GM21447 (cell line): ENCODE measurements around the gene HSD17B1.
"Not testable (repeated sequence)": the region's sequence is repeated elsewhere in the genome, so short reads cannot be mapped to it uniquely, and the experiment has no call there.

ENCODE experiments used
- ATAC-seq: cut with Tn5 transposase; IDR thresholded peaks from one replicate; pipeline ENCODE4 v1.9.1; 2021; ENCODE audit not compliant: unreplicated experiment

The HSD17B1 gene

GRCh38 chr17:42552736-42553135 lies at the start of gene HSD17B1:
Gene HSD17B1, plus strand, starts transcription at chr17:42552923. Its CDS starts 11 bp downstream, at chr17:42552934.
- ATAC-seq = not testable (repeated sequence)

GRCh38 chr17:42502926-42503325 lies 49.8 kb upstream of the HSD17B1 start:
- ATAC-seq = no peak

- ATAC-seq = no peak
Measured at GRCh38 chr17:42507671-42508070, 45.1 kb upstream of the HSD17B1 start.

- ATAC-seq = no peak
Measured at GRCh38 chr17:42508426-42509165, 44.1 kb upstream of the HSD17B1 start.

GRCh38 chr17:42509409-42509808 lies 43.3 kb upstream of the HSD17B1 start:
- ATAC-seq = no peak

GRCh38 chr17:42509841-42510240 lies 42.9 kb upstream of the HSD17B1 start:
- no peak for ATAC-seq

- ATAC-seq = no peak
Measured at GRCh38 chr17:42512246-42512645, 40.5 kb upstream of the HSD17B1 start.

GRCh38 chr17:42512733-42513251 lies 39.9 kb upstream of the HSD17B1 start:
- ATAC-seq = peak; percentile 62

- ATAC-seq = no peak
Measured at GRCh38 chr17:42513686-42514085, 39.0 kb upstream of the HSD17B1 start.

GRCh38 chr17:42514279-42514678 lies 38.4 kb upstream of the HSD17B1 start:
- ATAC-seq = no peak

GRCh38 chr17:42514867-42515266 lies 37.9 kb upstream of the HSD17B1 start:
- ATAC-seq = no peak

- ATAC-seq = no peak
Measured at GRCh38 chr17:42517516-42517915, 35.2 kb upstream of the HSD17B1 start.

GRCh38 chr17:42518046-42518754 lies 34.5 kb upstream of the HSD17B1 start:
- no peak for ATAC-seq

GRCh38 chr17:42518755-42519545 lies 33.8 kb upstream of the HSD17B1 start:
- ATAC-seq = no peak

GRCh38 chr17:42519546-42520491 lies 32.9 kb upstream of the HSD17B1 start:
- ATAC-seq = no peak

- no peak for ATAC-seq
Measured at GRCh38 chr17:42520540-42520951, 32.2 kb upstream of the HSD17B1 start.

- ATAC-seq = no peak
Measured at GRCh38 chr17:42521036-42521435, 31.7 kb upstream of the HSD17B1 start.

- ATAC-seq = no peak
Measured at GRCh38 chr17:42521666-42522262, 31.0 kb upstream of the HSD17B1 start.

GRCh38 chr17:42522263-42522790 lies 30.4 kb upstream of the HSD17B1 start:
- ATAC-seq = no peak
